Measurements from ENCODE around the gene TSPAN3.

The TSPAN3 gene

GRCh38 chr15:77070495-77071304 lies at the start of gene TSPAN3:
Gene TSPAN3 (minus strand): TSS chr15:77071109. CDS start chr15:77070954, 155 bp downstream.
- DNase-seq (ENCODE audit: low spot score) = peak; percentile 98

DNA sequence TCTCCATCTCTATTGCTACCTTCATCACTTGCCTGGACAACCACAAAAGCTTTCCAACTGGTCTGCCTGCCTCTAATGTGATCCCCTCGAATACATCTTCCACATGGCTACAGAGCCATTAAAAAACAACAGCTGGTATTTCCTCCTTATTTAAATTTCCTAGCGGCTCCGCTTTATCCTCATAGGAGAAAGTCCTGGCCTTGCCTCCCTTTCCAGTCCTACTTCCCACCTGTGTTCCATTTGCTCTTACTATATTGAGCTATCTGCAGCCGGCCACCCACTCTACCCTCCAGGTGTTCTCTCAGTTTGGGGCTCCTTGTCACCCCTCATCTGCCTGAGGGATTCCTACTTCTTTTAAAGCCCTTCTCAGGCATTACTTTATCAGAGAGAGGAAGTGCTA lies 49.7 kb upstream of the TSPAN3 start:
- no peak for DNase-seq (ENCODE audit: low spot score)

DNA sequence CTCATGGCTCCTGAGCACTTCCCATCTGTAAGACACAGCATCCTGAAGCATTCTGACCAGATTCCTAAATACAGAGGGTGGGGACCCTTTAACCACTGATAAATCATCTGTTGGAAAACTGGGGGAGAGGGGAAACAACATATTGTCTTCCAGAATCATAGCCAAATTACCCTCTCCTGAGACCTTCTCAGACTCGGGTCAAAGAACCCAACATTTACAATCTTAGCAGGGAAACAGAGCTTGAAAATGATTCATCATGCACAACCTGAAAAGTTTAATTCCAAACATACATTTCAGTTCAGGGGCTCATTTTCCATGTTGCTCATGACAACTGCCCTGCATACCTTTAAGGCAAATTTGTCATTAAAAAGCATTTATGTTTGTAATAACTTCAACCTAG lies 48.5 kb upstream of the TSPAN3 start:
- DNase-seq (ENCODE audit: low spot score) = no peak

GRCh38 chr15:77118882-77119321 lies 48.0 kb upstream of the TSPAN3 start:
- peak; percentile 63 for DNase-seq (ENCODE audit: low spot score)

DNA sequence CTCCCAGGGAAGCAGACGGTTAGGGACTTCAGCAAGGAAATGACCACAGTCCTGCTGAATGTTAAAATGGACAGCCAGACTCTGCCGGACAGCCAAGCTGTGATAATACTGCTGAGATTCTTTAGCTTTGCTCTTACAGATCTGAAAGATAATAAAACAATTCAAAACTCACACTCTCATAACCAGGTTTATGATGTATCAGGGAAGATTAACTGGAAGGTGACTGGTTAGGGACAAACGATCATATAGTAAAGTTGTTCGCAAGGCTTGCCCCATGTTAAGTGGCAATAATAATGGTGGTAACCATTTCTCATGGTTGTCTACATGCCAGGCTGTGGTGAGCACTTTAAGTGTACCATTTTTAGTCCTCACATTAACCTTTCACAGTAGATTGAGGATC lies 44.3 kb upstream of the TSPAN3 start:
- no peak for DNase-seq (ENCODE audit: low spot score)

DNA sequence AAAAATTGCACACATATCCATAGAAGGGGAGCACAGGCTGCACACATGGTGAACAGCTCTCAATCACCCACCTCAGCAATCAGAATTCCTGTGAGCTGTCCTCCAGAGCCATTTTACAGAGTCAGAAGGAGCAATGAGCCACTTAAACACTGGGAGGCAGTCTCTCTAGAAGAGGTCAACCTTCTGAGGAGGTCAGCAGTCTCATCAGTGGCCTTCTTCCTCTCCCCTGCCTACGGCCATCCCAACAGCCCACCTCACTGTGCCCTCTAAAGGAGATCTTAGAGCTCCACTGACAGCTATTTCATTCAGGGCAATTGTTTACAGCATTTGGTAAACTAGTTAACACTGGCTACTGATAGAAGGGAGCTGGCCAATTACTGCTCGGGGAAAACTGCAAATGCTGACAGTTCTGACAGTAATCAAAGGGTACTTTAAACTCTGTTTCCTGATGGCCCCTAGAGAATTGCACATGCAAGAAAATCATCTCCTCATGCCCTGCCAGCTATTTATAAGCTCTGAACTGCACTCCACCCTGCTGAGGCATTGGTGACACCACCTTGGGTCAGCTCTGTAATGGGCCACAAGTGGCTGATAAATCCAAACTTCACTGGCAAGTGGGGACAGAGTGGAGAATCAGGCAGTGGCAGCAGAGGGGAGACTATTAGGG lies 42.1 kb upstream of the TSPAN3 start:
- DNase-seq (ENCODE audit: low spot score) = no peak

GRCh38 chr15:77111789-77112188 lies 40.9 kb upstream of the TSPAN3 start:
- no peak for DNase-seq (ENCODE audit: low spot score)

DNA sequence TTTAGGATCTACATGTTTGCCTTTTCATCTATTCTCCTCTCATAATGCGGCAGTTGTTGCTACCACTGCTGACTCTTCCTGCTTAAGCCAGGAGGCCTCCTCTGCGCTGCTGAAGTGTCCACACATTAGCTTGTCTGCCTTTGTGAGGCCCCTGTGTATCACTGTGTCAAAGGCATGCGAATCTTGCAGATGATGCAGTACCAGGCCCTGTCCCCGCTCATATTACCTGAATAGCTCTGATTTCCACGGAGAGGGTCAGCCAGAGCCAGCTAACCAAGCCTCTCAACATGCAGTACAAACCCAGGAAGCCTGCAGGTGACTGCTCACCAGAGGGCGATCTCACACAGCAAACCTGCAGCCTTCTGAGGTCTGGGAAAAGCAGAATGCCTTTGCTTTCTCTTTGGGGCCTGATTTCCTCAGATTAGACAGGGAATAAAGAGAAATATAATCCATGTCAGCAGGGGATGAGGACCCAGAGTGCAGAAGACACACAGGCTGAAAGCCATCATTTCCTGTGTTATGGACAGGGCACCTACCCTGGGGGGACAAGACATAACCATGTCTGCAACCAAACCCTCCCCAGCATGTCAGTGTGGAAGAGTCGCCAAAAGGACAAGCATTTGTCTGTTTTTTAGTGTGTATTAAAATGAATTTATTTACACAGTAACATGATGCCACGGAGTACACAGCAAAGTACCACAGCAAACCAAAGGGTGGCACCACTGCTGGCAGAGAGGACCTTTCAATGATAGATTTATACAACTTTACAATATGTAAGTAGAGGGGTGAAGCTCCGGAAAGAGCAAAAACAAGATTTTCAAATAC lies 36.8 kb upstream of the TSPAN3 start:
- peak; percentile 82 for DNase-seq (ENCODE audit: low spot score)

DNA sequence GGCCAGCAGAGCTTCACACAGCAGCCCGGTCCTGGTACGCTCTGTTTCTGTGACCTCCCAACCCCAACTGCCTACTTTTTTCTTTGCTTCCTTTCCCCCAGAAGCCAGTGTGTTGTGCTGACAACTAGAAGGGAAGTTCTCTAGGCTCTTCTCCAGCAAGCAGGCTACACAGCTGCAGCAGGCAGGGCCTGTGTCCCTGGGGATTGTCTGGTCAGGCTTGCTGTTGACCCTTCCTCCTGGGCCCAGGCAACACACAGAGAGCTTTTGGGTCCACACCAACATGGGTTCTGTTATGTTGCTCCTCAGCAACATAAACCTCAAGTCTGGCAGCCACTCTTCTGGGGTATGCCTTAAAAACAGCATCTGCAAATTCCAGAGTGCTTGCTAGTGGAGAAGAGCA lies 36.2 kb upstream of the TSPAN3 start:
- DNase-seq (ENCODE audit: low spot score) = no peak

GRCh38 chr15:77104155-77104554 lies 33.2 kb upstream of the TSPAN3 start:
- DNase-seq (ENCODE audit: low spot score) = no peak

- DNase-seq (ENCODE audit: low spot score) = no peak
These were observed 29.0 kb upstream of the TSPAN3 start for GRCh38 chr15:77099741-77100463.

DNA sequence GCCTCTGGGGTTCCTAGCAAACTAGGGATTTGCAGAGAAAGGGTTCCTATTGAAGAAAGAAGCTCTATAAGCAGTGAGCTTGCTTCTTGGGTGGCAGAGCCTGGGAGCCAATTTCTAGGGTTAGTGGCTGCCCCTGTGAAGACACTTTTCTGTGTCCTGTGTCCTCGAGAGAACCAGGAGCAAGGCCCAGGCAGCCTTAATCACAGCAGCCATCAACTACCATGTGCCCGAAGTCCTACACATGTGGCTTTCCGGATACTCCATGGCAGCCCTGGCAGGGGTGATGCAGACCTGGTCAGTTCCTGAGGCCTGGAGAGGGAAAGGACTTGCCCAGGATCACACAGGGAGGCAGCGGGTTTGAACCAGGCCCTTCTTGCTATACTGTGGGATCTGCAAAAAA lies 27.7 kb upstream of the TSPAN3 start:
- no peak for DNase-seq (ENCODE audit: low spot score)

- no peak for DNase-seq (ENCODE audit: low spot score)
These were observed 27.0 kb upstream of the TSPAN3 start for GRCh38 chr15:77097921-77098320.

DNA sequence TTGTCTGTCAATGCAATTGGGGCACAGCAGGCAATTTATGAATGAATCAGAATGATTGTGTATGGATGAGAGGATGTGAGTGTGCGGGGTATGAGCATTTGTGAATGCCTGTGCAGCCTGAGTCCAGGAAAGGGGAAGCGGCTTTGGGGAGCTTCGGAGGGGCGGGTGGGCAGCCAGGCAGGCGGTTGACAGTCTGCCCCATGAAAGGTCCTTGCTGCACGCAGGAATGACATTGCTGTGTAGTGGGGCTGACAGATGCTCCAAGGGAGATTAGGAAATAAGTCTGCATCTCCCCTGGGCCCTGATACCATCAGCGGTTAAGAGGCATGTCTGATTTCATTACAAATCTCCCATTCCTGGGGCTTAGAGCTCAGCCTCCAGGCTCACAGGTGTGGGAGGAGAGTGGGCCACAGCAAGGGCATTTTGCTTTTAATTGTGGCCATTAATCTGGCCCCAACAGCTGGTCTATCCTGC lies 26.4 kb upstream of the TSPAN3 start:
- no peak for DNase-seq (ENCODE audit: low spot score)

- no peak for DNase-seq (ENCODE audit: low spot score)
These were observed 25.6 kb upstream of the TSPAN3 start for GRCh38 chr15:77096541-77096940.

DNA sequence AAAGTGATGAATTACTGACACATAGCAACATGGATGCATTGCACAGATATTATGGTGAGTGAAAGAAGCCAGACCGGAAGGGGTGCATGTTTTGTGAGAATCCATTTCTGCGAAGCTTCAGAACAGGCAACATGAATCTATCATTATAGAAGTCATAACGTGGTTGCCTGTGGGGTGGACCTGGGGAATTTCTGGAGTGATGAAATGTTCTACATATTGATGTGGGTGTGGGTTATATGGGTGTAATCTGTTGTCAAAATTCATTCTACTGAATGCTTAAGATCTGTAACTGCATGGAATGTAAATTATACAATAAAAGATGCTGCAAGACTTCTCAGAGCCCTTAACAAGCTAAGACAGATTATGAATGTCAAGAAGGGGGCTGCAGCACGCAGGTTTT lies 25.2 kb upstream of the TSPAN3 start:
- DNase-seq (ENCODE audit: low spot score) = no peak

GRCh38 chr15:77094397-77095030 lies 23.6 kb upstream of the TSPAN3 start:
- DNase-seq (ENCODE audit: low spot score) = peak; percentile 48

DNA sequence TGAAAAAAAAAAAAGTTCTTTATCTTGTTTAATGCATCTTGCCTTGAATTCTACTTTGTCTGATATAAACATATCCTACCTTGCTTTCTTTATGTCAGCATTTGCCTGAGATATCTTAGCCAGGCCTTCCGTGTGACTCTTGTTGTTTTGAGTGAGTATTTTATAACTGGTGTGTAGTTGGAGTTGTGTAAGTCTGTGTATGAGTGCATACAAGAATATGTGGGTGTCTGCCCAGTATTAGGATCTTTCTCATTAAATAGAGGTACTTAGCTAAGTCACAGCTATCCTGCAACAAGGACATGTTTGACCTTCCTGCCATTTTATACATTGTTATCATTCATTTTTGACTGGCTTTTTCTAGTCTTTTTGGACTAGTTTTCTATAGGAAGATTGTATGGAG lies 22.5 kb upstream of the TSPAN3 start:
- DNase-seq (ENCODE audit: low spot score) = no peak

DNA sequence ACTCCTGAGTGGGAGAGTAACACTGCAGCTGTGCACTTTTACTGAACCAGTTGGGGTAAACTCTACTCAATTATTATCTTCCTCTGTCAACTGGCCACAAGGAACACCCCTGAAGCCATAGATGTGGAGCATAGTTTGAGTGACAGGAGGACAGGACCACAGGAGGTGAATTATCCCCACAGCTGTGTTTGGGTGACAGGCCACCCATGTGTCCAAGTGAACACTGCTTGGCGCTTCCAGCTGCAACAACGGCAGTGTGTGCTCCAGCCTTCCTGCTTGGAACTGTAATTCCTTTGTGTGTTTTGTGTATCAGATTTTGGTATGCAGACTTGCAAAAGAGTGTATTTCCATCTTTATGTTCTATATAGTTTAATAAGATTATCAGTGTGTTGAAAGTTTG lies 20.2 kb upstream of the TSPAN3 start:
- no peak for DNase-seq (ENCODE audit: low spot score)

GRCh38 chr15:77087213-77087612 lies 16.3 kb upstream of the TSPAN3 start:
- DNase-seq (ENCODE audit: low spot score) = no peak

GRCh38 chr15:77085297-77085696 lies 14.4 kb upstream of the TSPAN3 start:
- DNase-seq (ENCODE audit: low spot score) = no peak
